ENCODE measurements around the gene EID2. TPM values are rescaled to one million over a fixed set of nuclear protein-coding genes. Genes with fewer than 3 reads are reported as not detected.

Gene EID2
- total and polyA plus RNA-seq, 2 of the 8 experiments (the other 6 are each of a cell fraction or from before 2014, with no cell fraction given): 7.8 to 29.6 TPM

DNA sequence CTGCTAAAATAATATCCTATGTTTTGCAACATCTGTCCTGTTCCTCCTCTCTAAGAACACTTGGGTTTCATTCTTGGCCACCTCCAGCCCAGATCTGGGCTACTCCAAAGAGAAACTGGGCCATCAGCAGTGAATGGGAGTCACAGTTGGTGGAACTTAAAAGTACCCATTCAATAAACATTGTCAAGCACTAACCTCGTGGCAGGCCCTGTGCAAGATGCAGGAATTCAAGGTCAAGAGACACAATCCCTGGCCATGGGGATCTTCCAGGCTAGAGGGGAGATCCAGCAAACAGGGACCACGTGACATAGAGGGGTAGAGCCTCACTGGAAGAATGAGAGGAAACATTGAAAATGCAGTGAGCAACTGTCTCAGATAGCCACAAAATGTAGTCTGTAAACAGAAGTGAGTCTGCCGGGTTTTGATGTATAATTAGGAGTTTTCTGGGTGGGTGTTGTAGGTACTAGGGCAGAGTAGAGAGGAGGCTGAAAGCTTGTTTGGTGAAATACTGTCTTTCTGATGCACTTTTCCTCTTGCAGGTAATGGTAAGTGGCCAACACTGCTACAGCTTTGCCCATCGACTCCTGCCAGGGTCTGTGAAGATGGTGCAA, 14.8 kb upstream of the EID2 start:
- Histone ChIP-seq H2BK15ac (ENCODE audit: low read length) (no peak overlapping the region), H3K18ac (ENCODE audit: extremely low read depth, low read length) (no peak overlapping the region), H3K4me3 (ENCODE audit: extremely low read depth in 1 of 4, insufficient read depth in 2 of 4, low read depth in 3 of 4, low read length in 4 of 4) (no peak overlapping the region), H3K14ac (ENCODE audit: insufficient read length) (no peak overlapping the region), H4K91ac (replicated peaks; ENCODE audit: insufficient read length, low read length) (no peak overlapping the region), H3K36me3 (ENCODE audit: control insufficient read depth in 2 of 4, insufficient read depth in 4 of 4, low read length in 3 of 4) (no peaks in the 10 kb centered on the region), H3K23me2 (ENCODE audit: low read depth, low read length) (no peaks in the 10 kb centered on the region), H2AK5ac (ENCODE audit: low read depth, low read length) (no peak overlapping the region), H3K9me3 (ENCODE audit: insufficient read depth in 2 of 2, low read depth in 1 of 2, low read length in 1 of 2) (no peaks in the 10 kb centered on the region), H3K27me3 (replicated peaks in 1 of 4; ENCODE audit: control insufficient read depth in 3 of 4, extremely low read depth in 1 of 4, insufficient read depth in 3 of 4, low read length in 3 of 4) (no peaks in the 10 kb centered on the region), H3K27ac (ENCODE audit: low read depth, low read length) (no peak overlapping the region), H2BK120ac (replicated peaks; ENCODE audit: low read depth, low read length) (no peak overlapping the region), H2BK5ac (ENCODE audit: low read depth, low read length) (no peak overlapping the region), H2BK12ac (ENCODE audit: low read depth, low read length) (no peak overlapping the region), H2AFZ (ENCODE audit: low read length) (no peak overlapping the region), H3K4me2 (ENCODE audit: insufficient read depth in 1 of 2, low read depth in 2 of 2, low read length in 2 of 2) (no peak overlapping the region), H3K4ac (replicated peaks; ENCODE audit: insufficient read length, low read depth, low read length) (no peak overlapping the region), H3K56ac (replicated peaks; ENCODE audit: insufficient read length, low read depth, low read length) (no peak overlapping the region), H3K23ac (ENCODE audit: insufficient read length) (no peak overlapping the region), H3K4me1 (replicated peaks in 1 of 4; ENCODE audit: control insufficient read depth in 3 of 4, insufficient read depth in 4 of 4, low read length in 3 of 4) (no peaks in the 10 kb centered on the region), H3K9ac (replicated peaks in 1 of 4; ENCODE audit: extremely low read depth in 1 of 4, low read depth in 3 of 4, low read length in 3 of 4) (no peak overlapping the region), H4K5ac (ENCODE audit: insufficient read length, low read depth, low read length) (no peak overlapping the region), H3K79me2 (ENCODE audit: control insufficient read depth in 1 of 2, insufficient read depth in 2 of 2, low read length in 2 of 2) (no peaks in the 10 kb centered on the region), H4K8ac (ENCODE audit: extremely low read depth, insufficient read depth, low read length) (peak overlapping the region; percentile 20; the same call in 1 of the 2 replicates), H4K20me1 (replicated peaks in 1 of 2; ENCODE audit: control insufficient read depth in 1 of 2, insufficient read depth in 2 of 2, low read length in 2 of 2) (no peaks in the 10 kb centered on the region), H2BK20ac (ENCODE audit: low read length) (no peak overlapping the region), H3K79me1 (ENCODE audit: low read depth, low read length) (no peaks in the 10 kb centered on the region)
- DNase-seq (ENCODE audit: low read depth in 1 of 2, low spot score in 2 of 2) (no peak), FAIRE-seq (no peak)
- no peak for TF ChIP-seq SUZ12 (IDR thresholded peaks at IDR 0.05; ENCODE audit: low read length)
- TF ChIP-seq, protein P1, sequence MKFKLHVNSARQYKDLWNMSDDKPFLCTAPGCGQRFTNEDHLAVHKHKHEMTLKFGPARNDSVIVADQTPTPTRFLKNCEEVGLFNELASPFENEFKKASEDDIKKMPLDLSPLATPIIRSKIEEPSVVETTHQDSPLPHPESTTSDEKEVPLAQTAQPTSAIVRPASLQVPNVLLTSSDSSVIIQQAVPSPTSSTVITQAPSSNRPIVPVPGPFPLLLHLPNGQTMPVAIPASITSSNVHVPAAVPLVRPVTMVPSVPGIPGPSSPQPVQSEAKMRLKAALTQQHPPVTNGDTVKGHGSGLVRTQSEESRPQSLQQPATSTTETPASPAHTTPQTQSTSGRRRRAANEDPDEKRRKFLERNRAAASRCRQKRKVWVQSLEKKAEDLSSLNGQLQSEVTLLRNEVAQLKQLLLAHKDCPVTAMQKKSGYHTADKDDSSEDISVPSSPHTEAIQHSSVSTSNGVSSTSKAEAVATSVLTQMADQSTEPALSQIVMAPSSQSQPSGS (IDR thresholded peaks at IDR 0.05; ENCODE audit: low read length): no peak
- no peak for TF ChIP-seq CBX8 (IDR thresholded peaks at IDR 0.05; ENCODE audit: borderline replicate concordance, low read depth, low read length)
- TF ChIP-seq SAP30 (IDR thresholded peaks at IDR 0.05; ENCODE audit: insufficient read depth, insufficient replicate concordance, low read length): no peak
- no peak for TF ChIP-seq PHF8 (conservative IDR thresholded peaks at IDR 0.05; ENCODE audit: low read depth, low read length)
- TF ChIP-seq ASH2L (IDR thresholded peaks at IDR 0.05; ENCODE audit: low read length): no peak
- no peak for TF ChIP-seq HDAC2 (IDR thresholded peaks at IDR 0.05; ENCODE audit: borderline replicate concordance in 1 of 2, low read depth in 2 of 2, low read length in 2 of 2)
- WGBS, 2 experiments (ENCODE audit: extremely low coverage in 1 of 2, insufficient coverage in 1 of 2, insufficient read length in 1 of 2, insufficient replicate concordance in 2 of 2, low coverage in 1 of 2, low lambda C conversion rate in 2 of 2, missing lambda C conversion rate in 1 of 2): 81% methylated on average over 4 of the region's 4 CpGs; no CpG with 5 or more reads in 1 of the 2 experiments
- CTCF ChIA-PET (ENCODE audit: partially characterized antibody): interaction anchor here (0.7 to 6.8 kb wide), 4 partner anchors 12 to 258 kb away, joined by 3 to 108 read pairs (median 19); no protein-coding TSS in a partner anchor
- POLR2A ChIA-PET (ENCODE audit: partially characterized antibody): no interaction called here
